Thymus (tissue), 11 donors: ENCODE measurements around the gene THAP12. TPM values are rescaled to one million over a fixed set of nuclear protein-coding genes. Genes with fewer than 3 reads are reported as not detected.

Experiments
- DNase-seq, 9 donors: peaks; one replicate each; pipeline ENCODE4 v3.0.0-alpha.2; 2013; ENCODE audit warnings: low spot score in 9 of 9, low read depth in 6 of 9, missing footprints in 1 of 9
- H3K27ac ChIP-seq, 2 donors: one replicate each; pipeline ENCODE4 v1.5.1; 2013; ENCODE audit warnings: control low read depth in 1 of 2, low read depth in 1 of 2, low read length in 1 of 2, mild to moderate bottlenecking in 1 of 2, moderate library complexity in 1 of 2
- H3K27me3 ChIP-seq, 2 donors: one replicate each; pipeline ENCODE4 v1.5.1; 2013; ENCODE audit warnings: low read length in 1 of 2; ENCODE audit not compliant: control insufficient read depth in 2 of 2, insufficient read depth in 1 of 2
- H3K36me3 ChIP-seq, 2 donors: one replicate each; pipeline ENCODE4 v1.5.1; 2013; ENCODE audit warnings: low read length in 1 of 2, mild to moderate bottlenecking in 1 of 2, moderate library complexity in 1 of 2; ENCODE audit not compliant: control insufficient read depth in 2 of 2, insufficient read depth in 2 of 2
- H3K4me1 ChIP-seq, 2 donors: one replicate each; pipeline ENCODE4 v1.5.1; 2013; ENCODE audit warnings: low read length in 2 of 2; ENCODE audit not compliant: control insufficient read depth in 2 of 2, insufficient read depth in 2 of 2
- H3K4me3 ChIP-seq, 2 donors: one replicate each; pipeline ENCODE4 v1.5.1; 2013; ENCODE audit warnings: low read length in 2 of 2, control low read depth in 1 of 2, mild to moderate bottlenecking in 1 of 2
- H3K9me3 ChIP-seq, 2 donors: one replicate each; pipeline ENCODE4 v1.5.1; 2013; ENCODE audit warnings: low read length in 1 of 2, mild to moderate bottlenecking in 1 of 2; ENCODE audit not compliant: control insufficient read depth in 2 of 2, insufficient read depth in 1 of 2
- WGBS: extraction: QIAGEN DNeasy Blood & Tissue Kit; methylation state at CpG from one replicate; pipeline ENCODE4 v1.1.7; 2013; 5-methylcytosine and 5-hydroxymethylcytosine counted together
- polyA plus RNA-seq: library from polyadenylated mRNA; stranded (reverse); fragments of 200-250 nt; gene quantifications from one replicate; pipeline ENCODE4 v1.2.3, GENCODE V29; 2013
- total RNA-seq: library from RNA; stranded (reverse); fragments of 120-200 nt; gene quantifications from one replicate; pipeline ENCODE4 v1.2.4, GENCODE V29; 2013
- donor health status: healthy.

THAP12 gene
- total and polyA plus RNA-seq, 2 donors: 50.7 to 69.8 TPM

DNA sequence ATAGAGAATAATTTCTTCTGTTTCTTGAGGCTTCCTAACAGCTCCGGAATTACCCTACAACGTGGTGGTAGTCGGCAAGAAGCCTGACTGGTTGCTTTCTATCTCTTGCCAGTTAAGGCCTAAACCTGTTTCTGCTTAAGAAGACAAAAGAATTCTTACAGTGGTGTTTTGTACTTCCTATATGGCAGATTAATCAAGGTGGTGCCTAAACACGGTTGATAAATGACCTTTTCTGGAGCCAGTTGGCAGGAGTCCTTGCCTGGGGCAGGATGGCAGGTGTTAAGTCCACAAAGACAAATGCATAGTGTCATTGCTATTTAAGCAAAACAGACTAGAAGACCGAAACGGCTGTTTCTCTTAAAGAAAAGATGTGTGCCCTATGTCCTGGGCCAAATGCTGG is 10.1 kb upstream of the THAP12 start:
- H3K27me3 ChIP-seq: no peaks in the 10 kb centered on the region
- no peak overlapping the region for H3K27ac ChIP-seq
- no peaks in the 10 kb centered on the region for H3K4me1 ChIP-seq
- no peak for DNase-seq
- no peak overlapping the region for H3K4me3 ChIP-seq
- no peaks in the 10 kb centered on the region for H3K36me3 ChIP-seq
- WGBS: 42% methylated on average over 6 of the region's 6 CpGs
- no peaks in the 10 kb centered on the region for H3K9me3 ChIP-seq

DNA sequence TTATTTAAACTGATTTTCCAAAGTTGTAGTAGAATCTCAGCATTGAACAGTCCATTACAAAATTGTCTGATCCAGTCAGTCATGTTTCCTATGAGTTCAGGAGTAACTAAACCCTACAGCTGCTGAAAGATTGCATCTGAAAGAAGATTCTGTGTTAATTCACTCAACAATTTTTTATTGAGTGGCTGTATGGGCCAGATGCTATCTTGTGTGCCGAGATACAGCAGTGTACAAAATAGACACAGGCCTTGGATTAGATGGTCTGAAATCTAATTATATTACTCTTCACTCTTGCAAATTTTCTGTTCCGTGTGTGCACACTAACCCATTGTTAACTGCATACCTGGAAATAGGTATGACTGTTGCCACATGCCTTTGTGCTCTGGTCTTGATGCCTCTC is 7.5 kb upstream of the THAP12 start:
- H3K36me3 ChIP-seq: peaks cover 0 to 3% of the 10 kb centered on the region in 2 donors
- DNase-seq: no peak
- no peak overlapping the region for H3K27ac ChIP-seq
- H3K4me1 ChIP-seq: no peaks in the 10 kb centered on the region
- WGBS: 100% methylated on average over 2 of the region's 2 CpGs
- H3K4me3 ChIP-seq: no peak overlapping the region
- no peaks in the 10 kb centered on the region for H3K27me3 ChIP-seq
- no peaks in the 10 kb centered on the region for H3K9me3 ChIP-seq

DNA sequence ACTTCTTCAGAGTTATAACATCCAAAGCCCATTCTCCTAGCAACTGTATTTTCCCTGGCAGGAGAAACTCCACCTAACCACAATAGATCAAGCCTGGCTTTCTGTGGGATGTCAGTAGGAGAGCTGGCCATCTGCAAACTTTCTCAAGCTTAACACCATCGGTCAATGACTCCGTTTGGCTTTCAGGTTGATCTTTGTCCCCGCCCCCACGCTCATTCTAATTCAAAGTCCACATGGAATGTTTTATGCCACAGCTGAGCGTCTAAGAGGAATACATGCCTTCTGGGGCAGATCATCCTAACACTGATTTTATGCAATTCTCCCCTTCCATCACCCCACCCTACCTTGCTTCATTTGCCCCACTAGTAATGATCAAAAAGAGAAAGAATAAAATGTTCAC is 5.0 kb upstream of the THAP12 start:
- no peaks in the 10 kb centered on the region for H3K27me3 ChIP-seq
- peaks cover 0 to 3% of the 10 kb centered on the region in 2 donors for H3K36me3 ChIP-seq
- no peak overlapping the region for H3K4me3 ChIP-seq
- 77% methylated on average over 5 of the region's 5 CpGs for WGBS
- no peaks in the 10 kb centered on the region for H3K9me3 ChIP-seq
- H3K27ac ChIP-seq: no peak overlapping the region
- peaks cover 11 to 20% of the 10 kb centered on the region in 2 donors for H3K4me1 ChIP-seq
- DNase-seq: no peak

DNA sequence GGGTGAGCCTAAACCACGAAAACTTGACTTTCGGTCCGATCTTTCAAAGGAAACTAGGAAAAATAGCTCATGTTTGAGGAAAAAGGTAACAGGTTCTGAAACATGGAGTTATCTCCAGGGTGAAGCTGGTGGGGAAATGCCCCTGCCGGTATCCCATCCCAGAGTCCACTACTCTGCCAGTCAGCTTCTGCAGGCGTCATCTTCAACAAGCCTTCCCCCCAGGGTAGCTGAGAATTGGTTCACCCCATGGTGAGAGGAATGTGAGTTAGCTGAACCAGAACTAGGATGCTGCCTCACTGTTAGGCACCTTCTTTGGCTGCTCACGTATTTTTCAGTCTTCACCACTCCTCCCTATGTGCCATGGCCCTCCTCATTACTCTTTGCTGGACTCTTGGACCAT is 1.3 kb upstream of the THAP12 start:
- WGBS: 97% methylated on average over 6 of the region's 6 CpGs
- Histone ChIP-seq H3K4me3 (no peak overlapping the region), H3K9me3 (no peaks in the 10 kb centered on the region), H3K27ac (no peak overlapping the region), H3K4me1 (peaks cover 22 to 34% of the 10 kb centered on the region in 2 donors), H3K27me3 (no peaks in the 10 kb centered on the region), H3K36me3 (peaks cover 0 to 3% of the 10 kb centered on the region in 2 donors)
- DNase-seq: peak in 2 of 9 donors; percentile 1 to 9

DNA sequence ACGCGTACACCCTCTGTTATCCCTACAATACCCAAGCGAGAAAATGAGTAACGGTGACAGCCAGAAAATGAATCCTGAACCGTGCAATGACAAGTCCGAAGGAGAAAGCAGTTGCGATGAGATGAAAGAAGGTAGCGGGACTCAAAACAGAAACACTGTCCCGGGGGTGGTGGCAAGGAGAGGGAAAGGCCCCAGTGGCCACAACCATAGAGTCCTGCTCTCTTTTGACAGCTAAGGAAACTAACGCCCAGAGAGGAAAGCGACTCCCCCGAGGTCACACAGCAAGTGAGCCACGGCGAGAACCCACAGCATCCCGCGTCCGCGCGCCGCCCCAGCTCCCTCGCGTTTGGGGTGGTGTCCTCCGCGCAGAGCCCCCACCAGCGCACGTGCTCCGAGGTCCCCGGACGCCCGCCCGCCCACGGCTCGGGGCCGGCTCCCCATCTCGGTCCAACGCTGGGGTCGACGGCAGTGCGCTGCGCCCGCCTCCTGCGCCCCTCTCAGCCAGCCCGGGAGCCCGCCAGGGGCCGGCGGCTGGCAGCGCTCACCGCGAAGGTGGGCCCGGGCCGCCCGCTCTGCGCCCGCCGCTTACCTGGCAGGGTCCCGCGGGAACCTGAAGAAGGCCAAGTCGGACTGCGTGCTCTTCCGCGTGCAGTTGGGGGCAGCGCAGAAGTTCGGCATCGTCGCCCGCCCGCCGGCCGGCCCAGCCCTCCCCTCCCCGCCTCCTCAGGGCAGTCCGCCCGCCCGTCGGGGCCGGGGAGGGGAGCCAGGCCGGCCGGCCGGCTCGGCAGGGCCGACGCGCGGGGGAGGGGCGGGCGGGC is 564 bp downstream of the THAP12 start:
- WGBS: under 1% methylated on average over 83 of the region's 85 CpGs
- no peaks in the 10 kb centered on the region for H3K27me3 ChIP-seq
- H3K9me3 ChIP-seq: no peaks in the 10 kb centered on the region
- H3K4me3 ChIP-seq: peak overlapping the region; percentile 55 to 85
- peak overlapping the region in 1 of 2 donors; percentile 79 for H3K27ac ChIP-seq
- peak in 6 of 9 donors; percentile 15 to 58 (median 34) for DNase-seq
- H3K4me1 ChIP-seq: peaks cover 25 to 34% of the 10 kb centered on the region in 2 donors
- H3K36me3 ChIP-seq: peaks cover 0 to 3% of the 10 kb centered on the region in 2 donors

DNA sequence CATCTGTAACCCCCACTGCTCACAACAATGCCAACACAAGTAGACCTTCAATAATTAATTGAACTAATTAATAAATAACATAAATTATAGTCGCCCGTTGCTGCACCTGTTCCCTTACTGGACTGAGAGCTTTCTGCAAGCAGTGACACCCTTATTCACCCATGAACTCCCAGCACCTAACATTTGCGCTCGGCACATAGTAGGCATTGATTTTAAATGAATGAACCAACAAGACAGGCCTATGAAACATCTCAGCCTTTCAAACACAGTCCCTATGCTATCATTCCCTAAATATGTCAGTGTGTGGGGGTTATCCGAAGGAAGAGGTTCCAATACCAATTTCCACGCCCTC is 1.1 kb downstream of the THAP12 start:
- peaks cover 25 to 34% of the 10 kb centered on the region in 2 donors for H3K4me1 ChIP-seq
- no peak overlapping the region for H3K27ac ChIP-seq
- peak overlapping the region; percentile 55 to 85 for H3K4me3 ChIP-seq
- H3K27me3 ChIP-seq: no peaks in the 10 kb centered on the region
- WGBS: 53% methylated on average over 6 of the region's 6 CpGs
- DNase-seq: no peak
- no peaks in the 10 kb centered on the region for H3K9me3 ChIP-seq
- H3K36me3 ChIP-seq: peaks cover 0 to 3% of the 10 kb centered on the region in 2 donors

DNA sequence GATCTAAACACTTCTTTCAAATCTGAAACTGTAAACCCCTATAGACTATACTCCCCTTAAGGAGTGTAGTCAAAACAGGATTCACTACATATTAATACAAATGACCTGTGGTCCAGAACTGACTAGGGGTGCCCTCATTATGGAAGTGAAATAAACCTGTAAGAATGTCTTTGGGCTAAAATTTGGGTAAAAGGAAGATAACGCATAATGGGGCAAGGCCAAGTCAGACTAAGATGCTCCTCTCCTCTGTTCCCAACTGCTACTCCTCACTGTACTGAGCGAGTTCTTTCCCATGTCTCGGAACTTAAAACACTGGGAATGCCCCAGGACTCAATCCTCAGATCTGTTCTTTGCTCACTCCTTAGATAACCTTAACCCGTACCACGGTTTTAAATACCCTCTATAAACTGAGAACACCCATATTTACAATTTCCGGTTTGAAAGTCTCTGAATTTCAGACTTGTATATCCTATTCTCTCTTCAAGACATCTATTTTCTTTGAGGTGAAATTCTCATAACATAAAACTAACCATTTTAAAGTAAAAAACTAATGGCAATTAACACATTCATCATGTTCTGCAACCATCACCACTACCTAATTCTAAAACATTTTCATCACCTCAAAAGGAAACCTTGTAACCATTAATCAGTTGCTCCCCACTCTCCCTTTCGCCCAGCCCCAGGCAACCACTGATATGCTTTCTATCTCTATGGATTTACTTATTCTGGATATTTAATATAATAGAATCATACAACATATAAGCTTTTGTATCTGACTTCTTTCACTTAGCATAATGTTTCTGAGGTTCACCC is 4.0 kb downstream of the THAP12 start:
- Histone ChIP-seq H3K36me3 (no peaks in the 10 kb centered on the region), H3K9me3 (no peaks in the 10 kb centered on the region), H3K27ac (no peak overlapping the region), H3K4me1 (peaks cover 17 to 21% of the 10 kb centered on the region in 2 donors), H3K4me3 (no peak overlapping the region), H3K27me3 (no peaks in the 10 kb centered on the region)
- 98% methylated on average over 7 of the region's 7 CpGs for WGBS
- no peak for DNase-seq

DNA sequence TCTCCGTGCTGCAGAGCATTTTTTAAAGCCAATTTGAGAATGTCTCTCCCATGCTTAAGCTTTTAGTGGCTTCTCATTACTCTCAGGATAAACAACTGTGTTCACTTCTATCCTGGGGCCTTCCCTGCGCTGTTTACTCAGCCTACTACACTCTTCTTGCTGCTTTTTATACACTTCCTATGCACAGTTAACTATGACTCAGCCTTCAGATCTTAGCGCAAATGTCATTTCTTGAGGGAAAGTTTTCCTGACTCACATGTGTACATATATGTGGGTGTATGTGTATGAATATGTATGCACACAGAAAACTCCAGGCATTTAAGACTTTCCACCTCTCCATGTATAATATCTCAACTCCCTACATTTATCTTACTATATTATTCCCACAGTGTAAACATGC is 9.8 kb downstream of the THAP12 start:
- H3K27ac ChIP-seq: no peak overlapping the region
- H3K36me3 ChIP-seq: no peaks in the 10 kb centered on the region
- H3K9me3 ChIP-seq: no peaks in the 10 kb centered on the region
- WGBS: 62% methylated on average over 3 of the region's 3 CpGs
- peak in 3 of 9 donors; percentile 5 to 24 (median 8) for DNase-seq
- no peak overlapping the region for H3K4me3 ChIP-seq
- no peaks in the 10 kb centered on the region for H3K27me3 ChIP-seq
- H3K4me1 ChIP-seq: peaks cover 0 to 3% of the 10 kb centered on the region in 2 donors

DNA sequence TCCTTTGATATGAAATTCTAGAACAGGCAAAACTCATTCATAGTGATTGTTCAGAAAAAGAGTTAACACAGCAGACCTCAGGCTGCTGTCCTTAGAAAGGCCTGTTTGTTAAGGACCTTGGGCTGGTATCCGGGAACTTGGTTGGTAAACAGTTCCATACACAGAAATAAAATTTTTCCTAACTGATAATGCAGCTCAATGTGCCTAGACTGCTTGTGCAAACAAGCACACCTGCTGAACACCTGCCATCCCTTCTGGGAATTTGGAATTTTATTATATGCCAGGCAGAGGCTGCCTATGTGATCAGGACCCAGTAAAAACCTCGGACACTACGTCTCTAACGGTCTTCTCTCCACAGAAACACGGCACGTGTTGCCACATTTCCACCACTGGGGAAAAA is 11.5 kb downstream of the THAP12 start:
- Histone ChIP-seq H3K9me3 (no peaks in the 10 kb centered on the region), H3K27me3 (no peaks in the 10 kb centered on the region), H3K4me3 (no peak overlapping the region), H3K4me1 (peaks cover 0 to 3% of the 10 kb centered on the region in 2 donors), H3K36me3 (peaks cover 7 to 8% of the 10 kb centered on the region in 2 donors), H3K27ac (no peak overlapping the region)
- 97% methylated on average over 6 of the region's 6 CpGs for WGBS
- no peak for DNase-seq
